OCI-LY7 (cell line): ENCODE results near the gene CLDN9. TPM values are rescaled to one million over a fixed set of nuclear protein-coding genes. Genes with fewer than 3 reads are reported as not detected.
"Not testable (repeated sequence)": the region's sequence is repeated elsewhere in the genome, so short reads cannot be mapped to it uniquely, and the experiment has no call there.

Source experiments
- BruUV-seq: library from RNA; stranded (reverse); fragments of 400-500 nt; replicated peaks from 2 replicates; lab custom pipeline; 2021; lab: Mats Ljungman, UMichigan
- CTCF ChIA-PET: fragments of 300-600 bp; sonication (Branson Sonifier 250); formaldehyde crosslinking; loops from one replicate; lab custom pipeline; 2022; ENCODE audit warnings: antibody characterized with exemption; ENCODE audit not compliant: unreplicated experiment; lab: Charles Lee
- POLR2A ChIA-PET: fragments of 300-600 bp; sonication (Branson Sonifier 250); formaldehyde crosslinking; loops from one replicate; lab custom pipeline; 2022; ENCODE audit warnings: antibody characterized with exemption; lab: Charles Lee
- DNase-seq: peaks from one replicate; pipeline ENCODE4 v3.0.0-alpha.2; 2015; ENCODE audit warnings: low spot score
- H2AFZ ChIP-seq: fragments of 200-600 bp; sonication (generic), shearing (Covaris generic); 2 replicates; pipeline ENCODE4 v1.6.1; 2014; ENCODE audit warnings: mild to moderate bottlenecking, antibody characterized with exemption, low read length, moderate library complexity
- H3K27ac ChIP-seq: fragments of 200-600 bp; sonication (generic); 2 replicates; pipeline ENCODE4 v1.5.1; 2014; ENCODE audit warnings: mixed run types, low read depth, mild to moderate bottlenecking, moderate library complexity, low read length, inconsistent platforms; ENCODE audit not compliant: poor library complexity, severe bottlenecking
- H3K36me3 ChIP-seq: fragments of 200-600 bp; sonication (generic); 2 replicates; pipeline ENCODE4 v1.6.1; 2014; ENCODE audit warnings: mild to moderate bottlenecking, antibody characterized with exemption, low read length, moderate library complexity, mixed read lengths; ENCODE audit not compliant: insufficient read depth
- H3K4me1 ChIP-seq: fragments of 200-600 bp; sonication (generic); 2 replicates; pipeline ENCODE4 v1.5.1; 2014; ENCODE audit warnings: mild to moderate bottlenecking, low read length; ENCODE audit not compliant: insufficient read depth, poor library complexity, severe bottlenecking
- H3K4me2 ChIP-seq: fragments of 200-600 bp; sonication (generic); 2 replicates; pipeline ENCODE4 v1.6.1; 2014; ENCODE audit warnings: mild to moderate bottlenecking, low read length
- H3K4me3 ChIP-seq: fragments of 200-600 bp; sonication (generic); 2 replicates; pipeline ENCODE4 v1.5.1; 2014; ENCODE audit warnings: mild to moderate bottlenecking, low read depth, low read length; ENCODE audit not compliant: poor library complexity, severe bottlenecking
- H3K79me2 ChIP-seq: fragments of 200-600 bp; sonication (generic); 2 replicates; pipeline ENCODE4 v1.6.1; 2016; ENCODE audit warnings: low read depth, mild to moderate bottlenecking, low read length, moderate library complexity, mixed read lengths; ENCODE audit not compliant: insufficient read depth
- H3K9me2 ChIP-seq: fragments of 200-600 bp; sonication (generic); 2 replicates; pipeline ENCODE4 v1.6.1; 2016; ENCODE audit warnings: mild to moderate bottlenecking, low read length, mixed read lengths; ENCODE audit not compliant: insufficient read depth
- H3K9me3 ChIP-seq: fragments of 200-600 bp; sonication (generic); 2 replicates; pipeline ENCODE4 v1.6.1; 2014; ENCODE audit warnings: mild to moderate bottlenecking, mixed run types, low read length, mixed read lengths
- H4K20me1 ChIP-seq: fragments of 200-600 bp; sonication (generic); 2 replicates; pipeline ENCODE4 v1.6.1; 2014; ENCODE audit warnings: mild to moderate bottlenecking, antibody characterized with exemption, low read length, moderate library complexity, mixed read lengths; ENCODE audit not compliant: insufficient read depth
- CTCF ChIP-seq: fragments of 200-600 bp; sonication (generic); conservative IDR thresholded peaks from 2 replicates; pipeline ENCODE4 v1.5.1; 2014; ENCODE audit warnings: mild to moderate bottlenecking, antibody characterized with exemption, low read length, moderate library complexity, mixed read lengths
- EZH2phosphoT487 ChIP-seq: fragments of 200-600 bp; sonication (generic); IDR thresholded peaks from 2 replicates; pipeline ENCODE4 v1.6.1; 2018; ENCODE audit warnings: low read depth, borderline replicate concordance, mild to moderate bottlenecking, mixed run types, antibody characterized with exemption, low read length, moderate library complexity, mixed read lengths
- intact Hi-C: fragments of 100-400 bp; cut with micrococcal nuclease; formaldehyde crosslinking; loops from one replicate; pipeline ENCODE4 v1.10.0; 2022; ENCODE audit not compliant: unreplicated experiment
- total RNA-seq, 2 experiments: library from RNA; depleted of rRNA in 1 of 2; stranded (reverse); fragments of >200 nt in 1 of 2; shearing (Covaris generic) in 1 of 2; gene quantifications; 2 replicates each; pipeline ENCODE4 v1.2.3, GENCODE V29; 2014 to 2022

CLDN9 gene
- total RNA-seq, 2 experiments from 2014 or later: 0.42 TPM; not detected in 1

GRCh38 chr16:3054965-3055733 is 42.4 kb downstream of the CLDN9 start:
- POLR2A ChIA-PET: interaction anchor here (1.0 kb wide), 1 partner anchor 26 kb away, joined by 4 read pairs; no protein-coding TSS in a partner anchor
- peak overlapping the region; percentile 50 for H3K27ac ChIP-seq

GRCh38 chr16:3055734-3056115 is 43.0 kb downstream of the CLDN9 start:
- intact Hi-C loops: not testable (repeated sequence)

More at GRCh38 chr16:3054965-3055733, 42.4 kb downstream of the CLDN9 start:
- Histone ChIP-seq H3K4me2 (peak overlapping the region; percentile 64), H3K4me1 (peaks cover 45% of the 10 kb centered on the region), H2AFZ (0 out of 2 replicates have a peak overlapping the region, but pooled peaks have one; percentile 10), H3K36me3 (no peaks in the 10 kb centered on the region), H3K4me3 (peak overlapping the region; percentile 15), H3K9me3 (no peaks in the 10 kb centered on the region), H3K79me2 (no peaks in the 10 kb centered on the region), H3K9me2 (no peaks in the 10 kb centered on the region), H4K20me1 (no peaks in the 10 kb centered on the region)
- intact Hi-C loops: no loop called here
- CTCF ChIA-PET: no interaction called here
- TF ChIP-seq CTCF (no peak), EZH2phosphoT487 (no peak)
- peak; percentile 72 for DNase-seq
- BruUV-seq: no TSS peak

GRCh38 chr16:3056336-3057180 is 43.8 kb downstream of the CLDN9 start:
- Histone ChIP-seq H4K20me1 (no peaks in the 10 kb centered on the region), H3K9me2 (no peaks in the 10 kb centered on the region), H3K9me3 (no peaks in the 10 kb centered on the region), H3K4me3 (no peak overlapping the region), H2AFZ (no peak overlapping the region), H3K4me1 (peaks cover 31% of the 10 kb centered on the region), H3K27ac (no peak overlapping the region), H3K79me2 (no peaks in the 10 kb centered on the region), H3K4me2 (no peak overlapping the region), H3K36me3 (no peaks in the 10 kb centered on the region)
- DNase-seq: no peak
- intact Hi-C loops: no loop called here
- CTCF ChIA-PET: no interaction called here
- TF ChIP-seq CTCF (no peak), EZH2phosphoT487 (no peak)
- POLR2A ChIA-PET: interaction anchor here (0.5 to 0.8 kb wide), 2 partner anchors 10 to 44 kb away, joined by 3 to 4 read pairs; no protein-coding TSS in a partner anchor
- no TSS peak for BruUV-seq

More at GRCh38 chr16:3055734-3056115, 43.0 kb downstream of the CLDN9 start:
- H4K20me1 ChIP-seq, BruUV-seq, H3K9me3 ChIP-seq, H3K9me2 ChIP-seq, H3K36me3 ChIP-seq, H3K79me2 ChIP-seq, H3K4me3 ChIP-seq, POLR2A ChIA-PET, DNase-seq, H2AFZ ChIP-seq, CTCF ChIA-PET: not testable (repeated sequence)
- peaks cover 39% of the 10 kb centered on the region for H3K4me1 ChIP-seq
- peak overlapping the region; percentile 64 for H3K4me2 ChIP-seq
- H3K27ac ChIP-seq: peak overlapping the region; percentile 50
